K562 (cell line): ENCODE results near the gene SNX1. TPM values are rescaled to one million over a fixed set of nuclear protein-coding genes. Genes with fewer than 3 reads are reported as not detected.

ENCODE experiments used
- BACH1 ChIP-seq: fragments of 200-800 bp; sonication (Bioruptor generic); IDR thresholded peaks from 2 replicates; pipeline ENCODE4 v1.6.1; 2016; ENCODE audit warnings: missing genetic modification characterization, missing compliant biosample characterization
- HLTF ChIP-seq: fragments of 450-650 bp; IDR thresholded peaks from 2 replicates; pipeline ENCODE4 v1.6.1; 2016
- IRF2 ChIP-seq: sonication (generic); formaldehyde crosslinking; IDR thresholded peaks from 2 replicates; pipeline ENCODE4 v1.8.1; 2022; ENCODE audit warnings: mild to moderate bottlenecking, missing genetic modification reagents
- KDM2B ChIP-seq: fragments of 250-450 bp; sonication (Bioruptor Pico); IDR thresholded peaks from 2 replicates; pipeline ENCODE4 v1.8.0; 2021; ENCODE audit warnings: mild to moderate bottlenecking, moderate library complexity
- NCOA2 ChIP-seq, 2 experiments: fragments of 450-650 bp; IDR thresholded peaks; 2 replicates each; pipeline ENCODE4 v1.6.1; 2018; ENCODE audit warnings: mild to moderate bottlenecking in 2 of 2, moderate library complexity in 1 of 2; ENCODE audit not compliant: partially characterized antibody in 2 of 2
- NCOR1 ChIP-seq: fragments of 450-650 bp; IDR thresholded peaks from 2 replicates; pipeline ENCODE4 v1.6.1; 2016; ENCODE audit warnings: mild to moderate bottlenecking, moderate library complexity
- PCBP2 ChIP-seq: fragments of 200-400 bp; formaldehyde crosslinking; IDR thresholded peaks from 2 replicates; pipeline ENCODE4 v1.6.1; 2018; ENCODE audit warnings: low read length, low read depth, mild to moderate bottlenecking, moderate library complexity; ENCODE audit not compliant: poor library complexity, severe bottlenecking
- SIN3A ChIP-seq, 2 experiments: fragments of 150-350 bp in 1 of 2; IDR thresholded peaks; 2 replicates each; pipeline ENCODE4 v1.6.1; 2011 to 2016; ENCODE audit warnings: borderline replicate concordance in 2 of 2, low read depth in 2 of 2, low read length in 2 of 2, mild to moderate bottlenecking in 2 of 2, moderate library complexity in 2 of 2; ENCODE audit not compliant: control insufficient read depth in 1 of 2
- WHSC1 ChIP-seq: IDR thresholded peaks from one replicate; pipeline ENCODE4 v1.6.1; 2012; ENCODE audit warnings: low read length, control low read depth, inconsistent platforms
- ZNF589 ChIP-seq: fragments of 200-800 bp; sonication (Bioruptor generic); IDR thresholded peaks from 2 replicates; pipeline ENCODE4 v1.6.1; 2016; ENCODE audit warnings: low read depth, missing genetic modification characterization, missing compliant biosample characterization
- polyA plus RNA-seq, 8 experiments: library from polyadenylated mRNA; depleted of rRNA in 4 of 8; stranded (reverse) in 5 of 8; unstranded in 3 of 8; fragments of >200 nt; fragmentation: Nextera tagmentation in 2 of 8; fragmentation: Illumina TruSeq in 1 of 8; extraction: Ambion mirVana in 2 of 8; extraction: Trizol in 1 of 8; gene quantifications; 2 replicates each; pipeline versions ENCODE4 v1.2.1 to v1.2.3, GENCODE V29; 2011 to 2014; ENCODE audit warnings: inconsistent platforms in 1 of 8, missing spikeins in 1 of 8
- total RNA-seq, 7 experiments: library from RNA; depleted of rRNA in 6 of 7; stranded (reverse); fragments of >200 nt in 6 of 7; fragmentation: Illumina TruSeq in 2 of 7; extraction: Trizol in 2 of 7; gene quantifications; 2 replicates each; pipeline versions ENCODE4 v1.2.1 to v1.2.3, GENCODE V29; 2011 to 2021; ENCODE audit warnings: low replicate concordance in 1 of 7
- TF ChIP-seq, protein P1 (sequence below): fragments of 250-450 bp; sonication (Bioruptor Pico); IDR thresholded peaks from 2 replicates; pipeline ENCODE4 v1.9.0; 2021; ENCODE audit warnings: mild to moderate bottlenecking
- TF ChIP-seq, protein P2 (sequence below): fragments of 450-650 bp; formaldehyde crosslinking; conservative IDR thresholded peaks from 2 replicates; pipeline ENCODE4 v1.4.0; 2022; ENCODE audit warnings: mild to moderate bottlenecking, missing genetic modification characterization
- TF ChIP-seq, protein P3 (sequence below): sonication (generic); formaldehyde crosslinking; IDR thresholded peaks from 2 replicates; pipeline ENCODE4 v1.8.0; 2022; ENCODE audit warnings: mild to moderate bottlenecking, missing genetic modification reagents
- TF ChIP-seq, protein P4 (sequence below), 3 experiments: fragments of 200-800 bp in 1 of 3; fragments of 250-450 bp in 1 of 3; fragments of 450-650 bp in 1 of 3; sonication (Bioruptor Pico) in 1 of 3; sonication (Bioruptor generic) in 1 of 3; formaldehyde crosslinking in 1 of 3; IDR thresholded peaks; 2 replicates each; pipeline versions ENCODE4 v1.6.1 to v1.8.0; 2016 to 2022; ENCODE audit warnings: mild to moderate bottlenecking in 2 of 3, missing genetic modification characterization in 2 of 3, missing compliant biosample characterization in 1 of 3, moderate library complexity in 1 of 3
- TF ChIP-seq, protein P5 (sequence below): sonication (generic); formaldehyde crosslinking; IDR thresholded peaks from 2 replicates; pipeline ENCODE4 v1.8.1; 2023; ENCODE audit warnings: mild to moderate bottlenecking, missing genetic modification reagents

Gene SNX1
- total and polyA plus RNA-seq, 9 of the 15 experiments (the other 6 are each of a cell fraction or from before 2014, with no cell fraction given) = 11.0 to 105 (median 59.9) TPM

DNA sequence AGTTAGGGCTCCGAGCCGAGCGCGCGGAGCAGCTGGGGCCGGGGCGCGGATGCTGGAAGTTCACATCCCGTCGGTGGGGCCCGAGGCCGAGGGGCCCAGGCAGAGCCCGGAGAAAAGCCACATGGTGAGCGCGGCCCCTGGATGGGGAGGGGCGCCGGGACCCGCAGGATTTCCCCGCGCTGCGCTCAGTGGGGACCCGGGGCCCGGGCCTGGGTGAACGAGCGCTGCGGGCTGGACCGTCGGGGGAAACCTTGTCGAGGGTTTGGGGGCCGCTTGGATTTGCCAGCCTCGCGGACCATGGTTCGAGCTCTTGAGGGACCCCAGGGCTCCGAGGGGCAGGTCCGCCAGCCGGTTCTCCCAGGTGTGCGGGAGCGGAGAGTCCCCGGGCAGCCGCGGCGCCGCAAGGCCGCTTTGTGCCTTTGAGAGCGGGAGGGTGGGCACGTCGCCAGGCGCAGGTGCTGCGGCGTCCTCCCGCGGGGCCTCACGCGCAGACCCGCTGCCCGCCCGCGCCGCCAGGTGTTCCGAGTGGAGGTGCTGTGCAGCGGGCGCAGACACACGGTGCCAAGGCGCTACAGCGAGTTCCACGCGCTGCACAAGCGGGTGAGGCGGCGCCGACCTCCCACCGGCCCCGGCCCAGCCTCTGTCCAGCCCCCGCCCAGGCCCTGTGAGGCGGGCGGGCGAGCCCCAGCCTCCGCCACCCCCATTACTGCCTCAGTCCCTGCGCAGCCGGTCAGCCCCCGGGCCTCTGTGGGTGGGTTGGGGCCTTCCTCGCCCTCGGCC, 56.1 kb downstream of the SNX1 start, which contains the start of gene SNX22 (continued):
- TF ChIP-seq SIN3A (IDR thresholded peaks at IDR 0.05; ENCODE audit: borderline replicate concordance in 2 of 2, control insufficient read depth in 1 of 2, low read depth in 2 of 2, low read length in 2 of 2) (peak in 1 of 2 experiments; percentile 28; a peak in 1 of 4 replicates), HLTF (no peak), NCOR1 (no peak), NCOA2 (IDR thresholded peaks at IDR 0.05; ENCODE audit: partially characterized antibody in 2 of 2) (no peak), ZNF589 (no peak), PCBP2 (no peak), IRF2 (no peak), WHSC1 (no peak), KDM2B (CRISPR knock-in tag) (peak; percentile 82; the same call in 1 of the 2 replicates), BACH1 (tag) (no peak)
- TF ChIP-seq, protein P1, sequence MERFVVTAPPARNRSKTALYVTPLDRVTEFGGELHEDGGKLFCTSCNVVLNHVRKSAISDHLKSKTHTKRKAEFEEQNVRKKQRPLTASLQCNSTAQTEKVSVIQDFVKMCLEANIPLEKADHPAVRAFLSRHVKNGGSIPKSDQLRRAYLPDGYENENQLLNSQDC (CRISPR knock-in tag) = no peak
- TF ChIP-seq, protein P2, sequence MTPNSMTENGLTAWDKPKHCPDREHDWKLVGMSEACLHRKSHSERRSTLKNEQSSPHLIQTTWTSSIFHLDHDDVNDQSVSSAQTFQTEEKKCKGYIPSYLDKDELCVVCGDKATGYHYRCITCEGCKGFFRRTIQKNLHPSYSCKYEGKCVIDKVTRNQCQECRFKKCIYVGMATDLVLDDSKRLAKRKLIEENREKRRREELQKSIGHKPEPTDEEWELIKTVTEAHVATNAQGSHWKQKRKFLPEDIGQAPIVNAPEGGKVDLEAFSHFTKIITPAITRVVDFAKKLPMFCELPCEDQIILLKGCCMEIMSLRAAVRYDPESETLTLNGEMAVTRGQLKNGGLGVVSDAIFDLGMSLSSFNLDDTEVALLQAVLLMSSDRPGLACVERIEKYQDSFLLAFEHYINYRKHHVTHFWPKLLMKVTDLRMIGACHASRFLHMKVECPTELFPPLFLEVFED (CRISPR knock-in tag) = no peak
- TF ChIP-seq, protein P3, sequence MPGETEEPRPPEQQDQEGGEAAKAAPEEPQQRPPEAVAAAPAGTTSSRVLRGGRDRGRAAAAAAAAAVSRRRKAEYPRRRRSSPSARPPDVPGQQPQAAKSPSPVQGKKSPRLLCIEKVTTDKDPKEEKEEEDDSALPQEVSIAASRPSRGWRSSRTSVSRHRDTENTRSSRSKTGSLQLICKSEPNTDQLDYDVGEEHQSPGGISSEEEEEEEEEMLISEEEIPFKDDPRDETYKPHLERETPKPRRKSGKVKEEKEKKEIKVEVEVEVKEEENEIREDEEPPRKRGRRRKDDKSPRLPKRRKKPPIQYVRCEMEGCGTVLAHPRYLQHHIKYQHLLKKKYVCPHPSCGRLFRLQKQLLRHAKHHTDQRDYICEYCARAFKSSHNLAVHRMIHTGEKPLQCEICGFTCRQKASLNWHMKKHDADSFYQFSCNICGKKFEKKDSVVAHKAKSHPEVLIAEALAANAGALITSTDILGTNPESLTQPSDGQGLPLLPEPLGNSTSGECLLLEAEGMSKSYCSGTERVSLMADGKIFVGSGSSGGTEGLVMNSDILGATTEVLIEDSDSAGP (CRISPR knock-in tag) = no peak
- TF ChIP-seq, protein P4, sequence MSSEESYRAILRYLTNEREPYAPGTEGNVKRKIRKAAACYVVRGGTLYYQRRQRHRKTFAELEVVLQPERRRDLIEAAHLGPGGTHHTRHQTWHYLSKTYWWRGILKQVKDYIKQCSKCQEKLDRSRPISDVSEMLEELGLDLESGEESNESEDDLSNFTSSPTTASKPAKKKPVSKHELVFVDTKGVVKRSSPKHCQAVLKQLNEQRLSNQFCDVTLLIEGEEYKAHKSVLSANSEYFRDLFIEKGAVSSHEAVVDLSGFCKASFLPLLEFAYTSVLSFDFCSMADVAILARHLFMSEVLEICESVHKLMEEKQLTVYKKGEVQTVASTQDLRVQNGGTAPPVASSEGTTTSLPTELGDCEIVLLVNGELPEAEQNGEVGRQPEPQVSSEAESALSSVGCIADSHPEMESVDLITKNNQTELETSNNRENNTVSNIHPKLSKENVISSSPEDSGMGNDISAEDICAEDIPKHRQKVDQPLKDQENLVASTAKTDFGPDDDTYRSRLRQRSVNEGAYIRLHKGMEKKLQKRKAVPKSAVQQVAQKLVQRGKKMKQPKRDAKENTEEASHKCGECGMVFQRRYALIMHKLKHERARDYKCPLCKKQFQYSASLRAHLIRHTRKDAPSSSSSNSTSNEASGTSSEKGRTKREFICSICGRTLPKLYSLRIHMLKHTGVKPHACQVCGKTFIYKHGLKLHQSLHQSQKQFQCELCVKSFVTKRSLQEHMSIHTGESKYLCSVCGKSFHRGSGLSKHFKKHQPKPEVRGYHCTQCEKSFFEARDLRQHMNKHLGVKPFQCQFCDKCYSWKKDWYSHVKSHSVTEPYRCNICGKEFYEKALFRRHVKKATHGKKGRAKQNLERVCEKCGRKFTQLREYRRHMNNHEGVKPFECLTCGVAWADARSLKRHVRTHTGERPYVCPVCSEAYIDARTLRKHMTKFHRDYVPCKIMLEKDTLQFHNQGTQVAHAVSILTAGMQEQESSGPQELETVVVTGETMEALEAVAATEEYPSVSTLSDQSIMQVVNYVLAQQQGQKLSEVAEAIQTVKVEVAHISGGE (CRISPR knock-in tag; IDR thresholded peaks at IDR 0.05) = no peak
- TF ChIP-seq, protein P5, sequence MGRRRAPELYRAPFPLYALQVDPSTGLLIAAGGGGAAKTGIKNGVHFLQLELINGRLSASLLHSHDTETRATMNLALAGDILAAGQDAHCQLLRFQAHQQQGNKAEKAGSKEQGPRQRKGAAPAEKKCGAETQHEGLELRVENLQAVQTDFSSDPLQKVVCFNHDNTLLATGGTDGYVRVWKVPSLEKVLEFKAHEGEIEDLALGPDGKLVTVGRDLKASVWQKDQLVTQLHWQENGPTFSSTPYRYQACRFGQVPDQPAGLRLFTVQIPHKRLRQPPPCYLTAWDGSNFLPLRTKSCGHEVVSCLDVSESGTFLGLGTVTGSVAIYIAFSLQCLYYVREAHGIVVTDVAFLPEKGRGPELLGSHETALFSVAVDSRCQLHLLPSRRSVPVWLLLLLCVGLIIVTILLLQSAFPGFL (CRISPR knock-in tag) = no peak
